HUES48 (cell line): ENCODE measurements around the gene PRPF6.

Experiments used
- H3K27ac ChIP-seq: one replicate; pipeline ENCODE4 v1.7.0; 2013; ENCODE audit warnings: low read depth, low read length, inconsistent platforms
- H3K27me3 ChIP-seq: 2 replicates; pipeline ENCODE4 v1.6.1; 2013; ENCODE audit warnings: mild to moderate bottlenecking, low read length; ENCODE audit not compliant: control insufficient read depth, insufficient read depth
- H3K36me3 ChIP-seq: 2 replicates; pipeline ENCODE4 v1.6.1; 2013; ENCODE audit warnings: low read length; ENCODE audit not compliant: control insufficient read depth, insufficient read depth
- H3K4me1 ChIP-seq: 2 replicates; pipeline ENCODE4 v1.6.1; 2013; ENCODE audit warnings: mild to moderate bottlenecking, low read length; ENCODE audit not compliant: control insufficient read depth, insufficient read depth
- H3K4me3 ChIP-seq: 2 replicates; pipeline ENCODE4 v1.5.1; 2013; ENCODE audit warnings: mild to moderate bottlenecking, low read depth, low read length
- H3K9ac ChIP-seq: 2 replicates; pipeline ENCODE4 v1.6.1; 2013; ENCODE audit warnings: mild to moderate bottlenecking, low read depth, low read length, moderate library complexity
- H3K9me3 ChIP-seq: 2 replicates; pipeline ENCODE4 v1.6.1; 2013; ENCODE audit warnings: low read length; ENCODE audit not compliant: control insufficient read depth, insufficient read depth

The PRPF6 gene

DNA sequence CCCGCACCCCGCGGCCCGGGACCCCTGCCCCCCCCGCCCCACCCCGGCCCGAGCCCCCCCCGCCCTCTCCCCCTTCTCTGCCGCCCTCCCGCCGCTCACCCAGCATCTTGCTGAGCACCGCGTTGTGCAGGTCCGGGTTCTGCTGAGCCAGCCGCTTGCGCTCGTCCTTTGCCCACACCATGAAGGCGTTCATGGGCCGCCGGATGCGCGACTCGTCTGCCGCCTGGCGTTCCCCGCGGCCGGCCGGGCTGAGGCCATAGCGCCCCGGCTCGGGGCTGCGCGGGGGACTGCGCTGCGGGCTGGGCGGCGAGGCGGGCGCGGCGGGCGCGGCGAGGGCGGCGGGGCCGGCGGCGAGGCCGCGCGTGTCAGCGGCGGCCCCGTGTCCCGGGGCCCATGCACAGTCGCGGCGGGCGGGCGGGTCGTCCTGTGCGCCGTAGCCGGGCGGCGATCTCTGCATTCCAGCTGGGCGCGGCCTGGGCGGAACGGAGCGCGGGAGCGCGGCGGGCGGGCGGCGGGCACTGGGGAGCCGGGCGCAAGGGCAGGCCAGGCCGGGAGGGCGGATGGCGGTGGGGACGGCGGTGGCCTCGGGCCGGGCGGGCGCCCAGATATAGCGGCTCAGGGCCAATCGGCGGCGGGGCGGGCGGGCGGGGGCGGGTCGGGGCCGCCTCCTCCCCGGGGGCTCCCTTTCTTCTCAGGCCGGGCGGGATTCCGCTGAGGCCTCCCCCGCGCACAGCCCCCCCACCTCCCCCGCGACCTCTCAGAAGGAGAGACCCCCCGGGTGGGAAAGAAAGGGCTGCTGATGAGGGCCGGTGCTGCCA is 68.3 kb downstream of the PRPF6 start, which contains the start of gene SOX18:
SOX18 (minus strand) TSS at position 580 of the 818 bp plus-strand sequence; CDS start at position 457, 123 bp downstream.
- Histone ChIP-seq H3K9ac (no peak within 1 kb of the TSS), H3K27me3 (peaks cover 76% of the 10 kb centered on the region), H3K9me3 (no peaks in the 10 kb centered on the region), H3K4me1 (peaks cover 23% of the 10 kb centered on the region), H3K4me3 (peak within 1 kb of the TSS; percentile 50; the same call in 1 of the 2 replicates), H3K27ac (no peak within 1 kb of the TSS), H3K36me3 (no peaks in the 10 kb centered on the region)

- H3K9me3 ChIP-seq: no peaks in the 10 kb centered on the region
- H3K4me3 ChIP-seq: no peak overlapping the region; the same call in 1 of the 2 replicates
- H3K36me3 ChIP-seq: no peaks in the 10 kb centered on the region
- no peak overlapping the region for H3K9ac ChIP-seq
- no peak overlapping the region for H3K27ac ChIP-seq
- peaks cover 27% of the 10 kb centered on the region for H3K4me1 ChIP-seq
- H3K27me3 ChIP-seq: peaks cover 70% of the 10 kb centered on the region
Observed at GRCh38 chr20:64049878-64050260, 68.9 kb downstream of the PRPF6 start.

GRCh38 chr20:64050261-64051032 is 69.5 kb downstream of the PRPF6 start:
- Histone ChIP-seq H3K4me1 (peaks cover 22% of the 10 kb centered on the region), H3K27me3 (peaks cover 64% of the 10 kb centered on the region), H3K36me3 (no peaks in the 10 kb centered on the region), H3K27ac (no peak overlapping the region), H3K9me3 (no peaks in the 10 kb centered on the region), H3K4me3 (no peak overlapping the region; the same call in 1 of the 2 replicates), H3K9ac (no peak overlapping the region)

GRCh38 chr20:64051033-64051452 is 70.1 kb downstream of the PRPF6 start:
- Histone ChIP-seq H3K4me1 (peaks cover 16% of the 10 kb centered on the region), H3K27ac (no peak overlapping the region), H3K4me3 (no peak overlapping the region), H3K9me3 (no peaks in the 10 kb centered on the region), H3K27me3 (peaks cover 58% of the 10 kb centered on the region), H3K9ac (no peak overlapping the region), H3K36me3 (no peaks in the 10 kb centered on the region)

GRCh38 chr20:64051561-64052325 is 70.8 kb downstream of the PRPF6 start:
- H3K9ac ChIP-seq: no peak overlapping the region
- peaks cover 54% of the 10 kb centered on the region for H3K27me3 ChIP-seq

DNA sequence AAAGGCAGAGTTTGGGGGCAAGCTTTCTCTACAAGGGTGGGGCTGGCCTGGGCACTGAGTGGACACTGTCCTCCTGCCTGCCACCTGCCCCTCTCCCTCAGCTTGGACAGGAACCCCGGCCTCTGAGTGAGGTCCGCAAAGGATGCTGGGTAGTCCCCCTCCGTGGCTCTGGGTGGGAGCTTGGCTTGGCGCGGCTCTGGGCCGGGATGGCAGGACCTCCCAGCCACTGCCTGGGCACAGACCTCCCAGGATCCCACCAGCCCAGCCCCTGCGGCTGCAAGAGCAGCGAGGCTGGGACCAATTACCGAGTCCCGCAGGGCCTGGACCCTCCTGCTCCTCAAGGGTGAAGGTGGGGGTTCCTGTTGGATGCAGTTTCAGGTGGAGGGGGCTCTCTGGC is 71.4 kb downstream of the PRPF6 start:
- no peaks in the 10 kb centered on the region for H3K36me3 ChIP-seq
- H3K9ac ChIP-seq: no peak overlapping the region
- H3K4me3 ChIP-seq: no peak overlapping the region
- H3K4me1 ChIP-seq: peaks cover 24% of the 10 kb centered on the region
- H3K27ac ChIP-seq: no peak overlapping the region
- H3K9me3 ChIP-seq: no peaks in the 10 kb centered on the region
- H3K27me3 ChIP-seq: peaks cover 53% of the 10 kb centered on the region

More at GRCh38 chr20:64051561-64052325, 70.8 kb downstream of the PRPF6 start:
- Histone ChIP-seq H3K4me1 (peaks cover 18% of the 10 kb centered on the region), H3K36me3 (no peaks in the 10 kb centered on the region), H3K9me3 (no peaks in the 10 kb centered on the region), H3K4me3 (no peak overlapping the region), H3K27ac (no peak overlapping the region)

DNA sequence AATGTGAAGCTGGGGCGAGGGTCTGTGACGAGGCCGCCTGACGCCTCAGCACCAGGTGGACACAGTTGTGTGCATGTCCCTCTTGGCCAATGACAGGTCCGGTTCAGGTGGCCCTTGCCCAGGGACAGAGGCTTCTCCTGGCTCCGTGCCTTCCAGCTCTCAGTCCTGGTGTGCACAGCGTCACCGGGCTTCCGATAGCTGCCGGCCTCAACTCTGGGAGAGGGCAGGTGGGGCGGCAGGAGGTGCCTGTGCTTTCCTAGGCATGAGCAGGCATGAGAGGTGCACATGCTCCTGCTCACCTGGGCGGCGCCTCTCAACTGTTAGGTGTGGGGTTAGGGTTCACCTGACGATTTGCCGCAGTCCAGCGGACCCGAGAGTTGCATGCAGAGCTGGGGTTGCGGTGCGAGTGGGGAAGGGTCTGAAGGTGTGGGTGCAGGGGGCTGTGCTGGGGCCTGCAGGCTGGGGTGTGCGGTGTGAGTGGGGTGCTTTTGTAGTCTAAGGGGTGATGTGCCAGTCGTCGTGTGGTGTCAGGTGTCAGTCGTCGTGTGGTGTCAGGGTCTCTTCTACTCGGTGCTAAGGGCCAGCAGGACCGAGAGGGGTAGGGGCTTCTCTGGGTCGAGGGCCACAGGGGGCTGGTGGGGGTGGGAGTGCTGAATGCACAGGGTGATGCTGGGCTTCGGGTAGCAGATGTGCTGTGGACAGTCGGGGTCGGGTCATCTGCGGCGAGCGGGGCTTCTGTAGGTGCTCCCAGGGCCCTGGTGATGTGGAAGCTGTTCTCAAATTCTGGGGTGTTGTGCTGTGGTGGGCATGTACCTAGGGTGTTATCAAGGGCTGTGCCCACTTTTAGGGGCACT is 72.3 kb downstream of the PRPF6 start:
- Histone ChIP-seq H3K9ac (no peak overlapping the region), H3K4me1 (peaks cover 28% of the 10 kb centered on the region), H3K4me3 (no peak overlapping the region), H3K9me3 (no peaks in the 10 kb centered on the region), H3K27me3 (peaks cover 44% of the 10 kb centered on the region), H3K36me3 (no peaks in the 10 kb centered on the region), H3K27ac (no peak overlapping the region)

GRCh38 chr20:64053841-64054661 is 73.1 kb downstream of the PRPF6 start:
- Histone ChIP-seq H3K4me3 (no peak overlapping the region), H3K4me1 (peaks cover 28% of the 10 kb centered on the region)

GRCh38 chr20:64055396-64055892 is 74.5 kb downstream of the PRPF6 start:
- Histone ChIP-seq H3K27me3 (peaks cover 23% of the 10 kb centered on the region), H3K4me1 (peaks cover 24% of the 10 kb centered on the region), H3K9ac (no peak overlapping the region), H3K27ac (no peak overlapping the region), H3K9me3 (no peaks in the 10 kb centered on the region), H3K4me3 (no peak overlapping the region), H3K36me3 (no peaks in the 10 kb centered on the region)

More at GRCh38 chr20:64053841-64054661, 73.1 kb downstream of the PRPF6 start:
- Histone ChIP-seq H3K27ac (peak overlapping the region; percentile 83), H3K36me3 (no peaks in the 10 kb centered on the region), H3K9me3 (no peaks in the 10 kb centered on the region), H3K9ac (no peak overlapping the region), H3K27me3 (peaks cover 36% of the 10 kb centered on the region)
